Left lobe of liver (tissue), 2 donors: ENCODE results near the gene CLSTN1. TPM values are rescaled to one million over a fixed set of nuclear protein-coding genes. Genes with fewer than 3 reads are reported as not detected.

ENCODE experiments used
- ATAC-seq: fragments of 200-7000 bp; cut with Tn5 transposase; one replicate; pipeline ENCODE4 v1.9.1; 2020; ENCODE audit warnings: mild to moderate bottlenecking, moderate library complexity
- DNase-seq: peaks from one replicate; pipeline ENCODE4 v3.0.0-alpha.2; 2020; ENCODE audit warnings: low spot score
- total RNA-seq: library from RNA; stranded (reverse); gene quantifications from one replicate; pipeline ENCODE4 v1.2.1, GENCODE V29; 2021
- donor health status: DM: no; HTN: no; CAD: no; lungs with moderate emphysema.
- donor health status: DM: no; HTN: yes; CAD: no.

CLSTN1 gene
- total RNA-seq, 1 donor from 2014 or later: 8.1 TPM

GRCh38 chr1:9852410-9853248 lies 28.9 kb upstream of the CLSTN1 start:
- ATAC-seq: no peak
- DNase-seq: no peak

- DNase-seq: no peak
- ATAC-seq: no peak
Measured at GRCh38 chr1:9852004-9852403, 28.2 kb upstream of the CLSTN1 start.

- DNase-seq: no peak
- ATAC-seq: no peak
Measured at GRCh38 chr1:9850442-9851162, 26.8 kb upstream of the CLSTN1 start.

GRCh38 chr1:9849691-9850441 lies 26.1 kb upstream of the CLSTN1 start:
- no peak for DNase-seq
- no peak for ATAC-seq

GRCh38 chr1:9848022-9848421 lies 24.3 kb upstream of the CLSTN1 start:
- DNase-seq (no peak), ATAC-seq (peak; percentile 23)

GRCh38 chr1:9847269-9847668 lies 23.5 kb upstream of the CLSTN1 start:
- DNase-seq (no peak), ATAC-seq (no peak)

GRCh38 chr1:9846611-9847171 lies 22.9 kb upstream of the CLSTN1 start:
- DNase-seq (no peak), ATAC-seq (no peak)

GRCh38 chr1:9845914-9846313 lies 22.1 kb upstream of the CLSTN1 start:
- no peak for DNase-seq
- peak; percentile 28 for ATAC-seq

GRCh38 chr1:9844756-9845155 lies 21.0 kb upstream of the CLSTN1 start:
- DNase-seq (no peak), ATAC-seq (no peak)

- DNase-seq: no peak
Measured at GRCh38 chr1:9844106-9844505, 20.3 kb upstream of the CLSTN1 start.

GRCh38 chr1:9843576-9843945 lies 19.8 kb upstream of the CLSTN1 start:
- ATAC-seq (no peak), DNase-seq (no peak)

More at GRCh38 chr1:9844106-9844505, 20.3 kb upstream of the CLSTN1 start:
- ATAC-seq: no peak

GRCh38 chr1:9842781-9843575 lies 19.2 kb upstream of the CLSTN1 start:
- no peak for ATAC-seq
- no peak for DNase-seq

- no peak for ATAC-seq
- DNase-seq: no peak
Measured at GRCh38 chr1:9842073-9842711, 18.4 kb upstream of the CLSTN1 start.

- ATAC-seq (no peak), DNase-seq (no peak)
Measured at GRCh38 chr1:9841460-9841859, 17.7 kb upstream of the CLSTN1 start.

- DNase-seq: no peak
Measured at GRCh38 chr1:9840176-9840575, 16.4 kb upstream of the CLSTN1 start.

GRCh38 chr1:9838946-9839345 lies 15.2 kb upstream of the CLSTN1 start:
- DNase-seq: no peak
- ATAC-seq: no peak

More at GRCh38 chr1:9840176-9840575, 16.4 kb upstream of the CLSTN1 start:
- ATAC-seq: no peak

- ATAC-seq: no peak
Measured at GRCh38 chr1:9836632-9836960, 12.8 kb upstream of the CLSTN1 start.

GRCh38 chr1:9835758-9836631 lies 12.2 kb upstream of the CLSTN1 start:
- ATAC-seq (peak; percentile 67), DNase-seq (no peak)

More at GRCh38 chr1:9836632-9836960, 12.8 kb upstream of the CLSTN1 start:
- no peak for DNase-seq

- DNase-seq (no peak), ATAC-seq (no peak)
Measured at GRCh38 chr1:9835404-9835757, 11.6 kb upstream of the CLSTN1 start.
